ENCODE data around the gene THSD4. TPM values are rescaled to one million over a fixed set of nuclear protein-coding genes. Genes with fewer than 3 reads are reported as not detected.
A peak's percentile ranks its signal among the peaks of the same experiment; 100 is the strongest.

Gene THSD4
- total RNA-seq, 6 experiments from 2014 or later = 5.2 to 21.8 (median 13.7) TPM

- Histone ChIP-seq H3K4me3 (no peak overlapping the region), H3K36me3 (no peaks in the 10 kb centered on the region), H3K4me1 (peaks cover 0 to 15% (median 6%) of the 10 kb centered on the region in 4 donors), H3K27ac (no peak overlapping the region), H3K9me3 (no peaks in the 10 kb centered on the region), H3K27me3 (no peaks in the 10 kb centered on the region)
- 57% methylated on average over 3 of the region's 3 CpGs for WGBS (ENCODE audit: insufficient coverage, low coverage, low lambda C conversion rate, missing lambda C conversion rate)
- ATAC-seq = no peak
- DNase-seq = no peak
- intact Hi-C loops (cut with DNase I) = no loop called here
- no peak for TF ChIP-seq POLR2A (IDR thresholded peaks at IDR 0.05)
- TF ChIP-seq CTCF (IDR thresholded peaks at IDR 0.05) = no peak
These were observed 83.6 kb downstream of the THSD4 start for GRCh38 chr15:71198846-71199245.

GRCh38 chr15:71199384-71200351 is 84.4 kb downstream of the THSD4 start:
- H3K9me3 ChIP-seq = no peaks in the 10 kb centered on the region
- H3K27me3 ChIP-seq = no peaks in the 10 kb centered on the region
- ATAC-seq = no peak
- TF ChIP-seq POLR2A (IDR thresholded peaks at IDR 0.05) (no peak), CTCF (IDR thresholded peaks at IDR 0.05) (no peak)
- intact Hi-C loops (cut with DNase I) = no loop called here
- no peak overlapping the region for H3K4me3 ChIP-seq
- WGBS (ENCODE audit: insufficient coverage, low coverage, low lambda C conversion rate, missing lambda C conversion rate) = 74% methylated on average over 2 of the region's 6 CpGs
- H3K36me3 ChIP-seq = no peaks in the 10 kb centered on the region
- no peak overlapping the region for H3K27ac ChIP-seq
- H3K4me1 ChIP-seq = peaks cover 0 to 22% (median 6%) of the 10 kb centered on the region in 4 donors
- DNase-seq = no peak

GRCh38 chr15:71201477-71201876 is 86.2 kb downstream of the THSD4 start:
- DNase-seq (no peak), ATAC-seq (no peak)
- H3K27me3 ChIP-seq = no peaks in the 10 kb centered on the region
- peaks cover 0 to 22% (median 6%) of the 10 kb centered on the region in 4 donors for H3K4me1 ChIP-seq
- intact Hi-C loops (cut with DNase I) = no loop called here
- TF ChIP-seq CTCF (IDR thresholded peaks at IDR 0.05) (no peak), POLR2A (IDR thresholded peaks at IDR 0.05) (no peak)
- H3K36me3 ChIP-seq = no peaks in the 10 kb centered on the region
- WGBS (ENCODE audit: insufficient coverage, low coverage, low lambda C conversion rate, missing lambda C conversion rate) = 60% methylated on average over 4 of the region's 9 CpGs
- H3K4me3 ChIP-seq = no peak overlapping the region
- H3K27ac ChIP-seq = no peak overlapping the region
- H3K9me3 ChIP-seq = no peaks in the 10 kb centered on the region

- no peaks in the 10 kb centered on the region for H3K27me3 ChIP-seq
- no peak overlapping the region for H3K4me3 ChIP-seq
- DNase-seq (peak in 2 of 3 donors; percentile 26 to 59), ATAC-seq (peak; percentile 77 to 86 (median 84))
- peak overlapping the region in 1 of 3 donors; percentile 7 for H3K27ac ChIP-seq
- TF ChIP-seq CTCF (IDR thresholded peaks at IDR 0.05) = no peak
- peak; percentile 37 for TF ChIP-seq POLR2A (IDR thresholded peaks at IDR 0.05)
- WGBS (ENCODE audit: insufficient coverage, low coverage, low lambda C conversion rate, missing lambda C conversion rate) = 45% methylated on average over 6 of the region's 6 CpGs
- H3K36me3 ChIP-seq = no peaks in the 10 kb centered on the region
- no peaks in the 10 kb centered on the region for H3K9me3 ChIP-seq
- peaks cover 0 to 22% (median 6%) of the 10 kb centered on the region in 4 donors for H3K4me1 ChIP-seq
- intact Hi-C loops (cut with DNase I) = no loop called here
These were observed 87.4 kb downstream of the THSD4 start for GRCh38 chr15:71202712-71203111.
